OCI-LY7 (cell line): Measurements from ENCODE around the gene SARS2. TPM values are rescaled to one million over a fixed set of nuclear protein-coding genes. Genes with fewer than 3 reads are reported as not detected.
"Not testable (repeated sequence)": the region's sequence is repeated elsewhere in the genome, so short reads cannot be mapped to it uniquely, and the experiment has no call there.

Experiments
- BruUV-seq: library from RNA; stranded (reverse); fragments of 400-500 nt; replicated peaks from 2 replicates; lab custom pipeline; 2021; lab: Mats Ljungman, UMichigan
- CTCF ChIA-PET: fragments of 300-600 bp; sonication (Branson Sonifier 250); formaldehyde crosslinking; loops from one replicate; lab custom pipeline; 2022; ENCODE audit warnings: antibody characterized with exemption; ENCODE audit not compliant: unreplicated experiment; lab: Charles Lee
- POLR2A ChIA-PET: fragments of 300-600 bp; sonication (Branson Sonifier 250); formaldehyde crosslinking; loops from one replicate; lab custom pipeline; 2022; ENCODE audit warnings: antibody characterized with exemption; lab: Charles Lee
- DNase-seq: peaks from one replicate; pipeline ENCODE4 v3.0.0-alpha.2; 2015; ENCODE audit warnings: low spot score
- H2AFZ ChIP-seq: fragments of 200-600 bp; sonication (generic), shearing (Covaris generic); 2 replicates; pipeline ENCODE4 v1.6.1; 2014; ENCODE audit warnings: mild to moderate bottlenecking, antibody characterized with exemption, low read length, moderate library complexity
- H3K27ac ChIP-seq: fragments of 200-600 bp; sonication (generic); 2 replicates; pipeline ENCODE4 v1.5.1; 2014; ENCODE audit warnings: mixed run types, low read depth, mild to moderate bottlenecking, moderate library complexity, low read length, inconsistent platforms; ENCODE audit not compliant: poor library complexity, severe bottlenecking
- H3K36me3 ChIP-seq: fragments of 200-600 bp; sonication (generic); 2 replicates; pipeline ENCODE4 v1.6.1; 2014; ENCODE audit warnings: mild to moderate bottlenecking, antibody characterized with exemption, low read length, moderate library complexity, mixed read lengths; ENCODE audit not compliant: insufficient read depth
- H3K4me1 ChIP-seq: fragments of 200-600 bp; sonication (generic); 2 replicates; pipeline ENCODE4 v1.5.1; 2014; ENCODE audit warnings: mild to moderate bottlenecking, low read length; ENCODE audit not compliant: insufficient read depth, poor library complexity, severe bottlenecking
- H3K4me2 ChIP-seq: fragments of 200-600 bp; sonication (generic); 2 replicates; pipeline ENCODE4 v1.6.1; 2014; ENCODE audit warnings: mild to moderate bottlenecking, low read length
- H3K4me3 ChIP-seq: fragments of 200-600 bp; sonication (generic); 2 replicates; pipeline ENCODE4 v1.5.1; 2014; ENCODE audit warnings: mild to moderate bottlenecking, low read depth, low read length; ENCODE audit not compliant: poor library complexity, severe bottlenecking
- H3K79me2 ChIP-seq: fragments of 200-600 bp; sonication (generic); 2 replicates; pipeline ENCODE4 v1.6.1; 2016; ENCODE audit warnings: low read depth, mild to moderate bottlenecking, low read length, moderate library complexity, mixed read lengths; ENCODE audit not compliant: insufficient read depth
- H3K9me2 ChIP-seq: fragments of 200-600 bp; sonication (generic); 2 replicates; pipeline ENCODE4 v1.6.1; 2016; ENCODE audit warnings: mild to moderate bottlenecking, low read length, mixed read lengths; ENCODE audit not compliant: insufficient read depth
- H3K9me3 ChIP-seq: fragments of 200-600 bp; sonication (generic); 2 replicates; pipeline ENCODE4 v1.6.1; 2014; ENCODE audit warnings: mild to moderate bottlenecking, mixed run types, low read length, mixed read lengths
- H4K20me1 ChIP-seq: fragments of 200-600 bp; sonication (generic); 2 replicates; pipeline ENCODE4 v1.6.1; 2014; ENCODE audit warnings: mild to moderate bottlenecking, antibody characterized with exemption, low read length, moderate library complexity, mixed read lengths; ENCODE audit not compliant: insufficient read depth
- EZH2phosphoT487 ChIP-seq: fragments of 200-600 bp; sonication (generic); IDR thresholded peaks from 2 replicates; pipeline ENCODE4 v1.6.1; 2018; ENCODE audit warnings: low read depth, borderline replicate concordance, mild to moderate bottlenecking, mixed run types, antibody characterized with exemption, low read length, moderate library complexity, mixed read lengths
- intact Hi-C: fragments of 100-400 bp; cut with micrococcal nuclease; formaldehyde crosslinking; loops from one replicate; pipeline ENCODE4 v1.10.0; 2022; ENCODE audit not compliant: unreplicated experiment
- total RNA-seq, 2 experiments: library from RNA; depleted of rRNA in 1 of 2; stranded (reverse); fragments of >200 nt in 1 of 2; shearing (Covaris generic) in 1 of 2; gene quantifications; 2 replicates each; pipeline ENCODE4 v1.2.3, GENCODE V29; 2014 to 2022
- TF ChIP-seq, protein P1 (sequence below): fragments of 200-600 bp; sonication (generic); conservative IDR thresholded peaks from 2 replicates; pipeline ENCODE4 v1.5.1; 2014; ENCODE audit warnings: mild to moderate bottlenecking, antibody characterized with exemption, low read length, moderate library complexity, mixed read lengths

Gene SARS2
- total RNA-seq, 2 experiments from 2014 or later = 37.7 to 52.8 TPM

DNA sequence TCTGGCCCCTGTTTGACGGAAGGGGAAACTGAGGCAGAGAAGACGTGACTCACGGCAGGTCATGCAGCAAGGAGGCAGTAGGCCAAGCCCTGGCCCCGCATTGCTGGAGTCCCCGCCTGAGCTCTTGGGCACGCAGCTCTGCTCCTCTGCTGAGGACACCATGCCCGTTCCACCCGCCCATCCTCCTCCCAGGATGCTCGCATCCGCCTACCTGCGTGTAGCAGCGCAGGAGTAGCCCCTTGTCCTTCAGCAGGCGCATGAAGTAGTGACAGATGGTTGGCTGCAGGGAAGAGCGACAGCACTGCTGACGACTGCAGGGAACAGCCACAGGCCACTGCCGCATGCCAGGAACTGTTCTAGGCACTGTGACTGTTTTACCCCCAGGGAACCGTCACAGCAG lies 41.7 kb downstream of the SARS2 start:
- no TSS peak for BruUV-seq
- H3K4me1 ChIP-seq = no peaks in the 10 kb centered on the region
- CTCF ChIA-PET = no interaction called here
- POLR2A ChIA-PET = no interaction called here
- no peak overlapping the region for H3K27ac ChIP-seq
- peaks cover 4% of the 10 kb centered on the region; the same call in 1 of the 2 replicates for H3K36me3 ChIP-seq
- H3K4me3 ChIP-seq = no peak overlapping the region
- TF ChIP-seq, protein P1, sequence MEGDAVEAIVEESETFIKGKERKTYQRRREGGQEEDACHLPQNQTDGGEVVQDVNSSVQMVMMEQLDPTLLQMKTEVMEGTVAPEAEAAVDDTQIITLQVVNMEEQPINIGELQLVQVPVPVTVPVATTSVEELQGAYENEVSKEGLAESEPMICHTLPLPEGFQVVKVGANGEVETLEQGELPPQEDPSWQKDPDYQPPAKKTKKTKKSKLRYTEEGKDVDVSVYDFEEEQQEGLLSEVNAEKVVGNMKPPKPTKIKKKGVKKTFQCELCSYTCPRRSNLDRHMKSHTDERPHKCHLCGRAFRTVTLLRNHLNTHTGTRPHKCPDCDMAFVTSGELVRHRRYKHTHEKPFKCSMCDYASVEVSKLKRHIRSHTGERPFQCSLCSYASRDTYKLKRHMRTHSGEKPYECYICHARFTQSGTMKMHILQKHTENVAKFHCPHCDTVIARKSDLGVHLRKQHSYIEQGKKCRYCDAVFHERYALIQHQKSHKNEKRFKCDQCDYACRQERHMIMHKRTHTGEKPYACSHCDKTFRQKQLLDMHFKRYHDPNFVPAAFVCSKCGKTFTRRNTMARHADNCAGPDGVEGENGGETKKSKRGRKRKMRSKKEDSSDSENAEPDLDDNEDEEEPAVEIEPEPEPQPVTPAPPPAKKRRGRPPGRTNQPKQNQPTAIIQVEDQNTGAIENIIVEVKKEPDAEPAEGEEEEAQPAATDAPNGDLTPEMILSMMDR = no peak
- TF ChIP-seq EZH2phosphoT487 = no peak
- H3K79me2 ChIP-seq = no peaks in the 10 kb centered on the region
- no peak overlapping the region for H3K4me2 ChIP-seq
- H2AFZ ChIP-seq = no peak overlapping the region
- no peaks in the 10 kb centered on the region for H3K9me2 ChIP-seq
- intact Hi-C loops = loop anchor here (5.0 kb wide), 2 partner anchors 37 to 122 kb away; no protein-coding TSS in a partner anchor
- DNase-seq = no peak
- no peaks in the 10 kb centered on the region for H4K20me1 ChIP-seq
- no peaks in the 10 kb centered on the region for H3K9me3 ChIP-seq

DNA sequence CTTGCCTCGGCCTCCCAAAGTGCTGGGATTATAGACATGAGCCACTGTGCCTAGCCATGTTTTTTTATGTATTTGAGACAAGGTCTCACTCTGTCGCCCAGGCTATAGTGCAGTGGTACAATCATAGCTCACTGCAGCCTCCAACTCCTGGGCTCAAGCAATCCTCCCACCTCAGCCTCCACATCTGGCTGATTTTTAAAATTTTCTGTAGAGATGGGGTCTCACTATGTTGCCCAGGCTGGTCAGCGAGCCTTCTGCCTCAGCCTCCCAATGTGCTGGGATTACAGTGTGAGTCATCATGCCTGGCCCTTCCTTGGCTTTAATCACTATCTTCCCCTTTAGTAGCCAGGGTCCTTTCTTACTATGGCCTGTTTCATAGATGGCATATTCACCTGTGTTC lies 45.9 kb downstream of the SARS2 start:
- BruUV-seq, H3K9me2 ChIP-seq, H3K79me2 ChIP-seq, H3K27ac ChIP-seq, DNase-seq, H3K9me3 ChIP-seq, CTCF ChIA-PET, H3K4me2 ChIP-seq, H3K4me3 ChIP-seq, H2AFZ ChIP-seq, H4K20me1 ChIP-seq, H3K36me3 ChIP-seq, H3K4me1 ChIP-seq: not testable (repeated sequence)
- intact Hi-C loops = loop anchor here (5.0 kb wide), 2 partner anchors 32 to 117 kb away; no protein-coding TSS in a partner anchor
- POLR2A ChIA-PET = interaction anchor here (0.7 kb wide), 1 partner anchor 9 kb away, joined by 4 read pairs; no protein-coding TSS in a partner anchor

DNA sequence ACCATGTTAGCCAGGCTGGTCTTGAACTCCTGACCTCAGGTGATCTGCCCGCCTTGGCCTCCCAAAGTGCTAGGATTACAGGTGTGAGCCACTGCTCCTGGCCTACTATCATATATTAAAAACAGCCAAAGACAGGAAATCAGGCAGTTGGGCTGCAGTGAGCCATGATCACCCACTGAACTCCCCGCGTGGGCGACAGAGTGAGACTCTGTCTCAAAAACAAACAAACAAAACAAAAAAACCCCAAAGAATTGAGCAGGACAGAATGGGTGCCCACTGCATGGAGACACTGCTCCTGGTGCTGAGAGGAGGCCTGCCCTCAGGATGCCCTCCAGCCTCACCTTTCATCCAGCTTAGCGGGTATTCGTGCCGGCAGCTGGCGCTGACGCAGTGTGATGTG lies 47.3 kb downstream of the SARS2 start:
- Histone ChIP-seq H3K79me2 (no peaks in the 10 kb centered on the region), H3K4me1 (peaks cover 13% of the 10 kb centered on the region), H3K4me2 (no peak overlapping the region), H4K20me1 (no peaks in the 10 kb centered on the region), H3K36me3 (peaks cover under 1% of the 10 kb centered on the region; the same call in 1 of the 2 replicates), H2AFZ (no peak overlapping the region), H3K9me3 (no peaks in the 10 kb centered on the region), H3K4me3 (no peak overlapping the region), H3K27ac (no peak overlapping the region), H3K9me2 (no peaks in the 10 kb centered on the region)
- no peak for DNase-seq
- intact Hi-C loops = no loop called here
- no peak for TF ChIP-seq EZH2phosphoT487
- TF ChIP-seq, protein P1 = no peak
- POLR2A ChIA-PET = no interaction called here
- no TSS peak for BruUV-seq
- CTCF ChIA-PET = no interaction called here
